NCI-H1417 (cell line): Measurements from ENCODE around the gene DLG2.

Experiments used
- DNase-seq, 3 experiments: peaks; one replicate each; lab custom pipeline; 2025; lab: John Stamatoyannopoulos, UW

DLG2 gene

DNA sequence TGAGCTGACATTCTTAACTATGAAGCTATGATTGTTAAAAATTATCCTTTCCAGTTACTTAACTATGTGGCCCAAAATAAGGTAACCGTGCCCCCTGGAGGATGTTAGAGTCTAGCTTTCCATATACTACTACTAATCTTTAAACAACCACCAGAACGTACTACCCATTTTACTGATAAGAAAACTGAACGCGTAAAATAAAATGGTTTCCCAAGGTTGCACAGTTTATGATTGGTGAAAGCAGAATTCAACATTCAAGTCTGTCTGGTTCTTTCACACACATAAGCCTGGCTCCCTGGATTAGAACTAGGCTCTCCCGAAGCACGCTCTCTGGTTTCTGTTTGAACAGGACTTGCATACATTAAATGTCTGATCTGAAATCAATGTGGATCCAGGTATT, 1903.1 kb downstream of the DLG2 start:
- DNase-seq, result peak; percentile 46 to 80 (median 60)

DNA sequence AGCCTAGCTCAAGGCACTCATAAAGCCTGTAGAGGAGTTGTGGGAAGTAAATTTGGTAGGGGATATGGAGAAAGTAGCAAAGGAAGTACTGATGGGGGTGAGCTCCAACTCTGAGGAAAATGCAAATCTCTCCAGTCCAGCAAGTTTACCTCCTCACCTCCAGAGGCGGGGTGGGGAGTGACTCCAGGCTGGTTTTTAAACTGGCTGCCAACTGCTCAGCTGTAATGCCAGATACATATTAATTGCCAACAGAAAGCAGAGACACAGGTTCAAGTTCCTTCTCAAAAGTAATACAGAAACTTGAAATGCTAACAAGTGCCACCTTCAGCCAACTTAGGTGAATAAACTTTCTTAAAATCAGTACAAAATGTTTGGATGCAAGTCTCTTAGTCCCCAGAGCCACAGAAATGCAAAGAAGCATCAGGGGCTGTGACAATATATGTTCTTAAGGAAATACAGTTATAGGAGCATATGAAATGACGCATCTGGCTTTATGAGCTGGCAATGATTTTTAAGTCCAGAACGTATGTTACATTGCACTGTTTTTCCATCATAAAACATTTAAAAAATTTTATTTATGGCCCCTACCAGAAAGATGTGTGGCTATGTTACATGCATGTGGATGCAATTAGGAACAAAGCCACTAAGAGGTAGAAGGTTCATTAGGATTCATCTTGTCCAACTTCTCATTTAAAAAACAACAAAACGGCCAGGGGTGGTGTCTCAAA, 1904.6 kb downstream of the DLG2 start:
- DNase-seq, result no peak

DNA sequence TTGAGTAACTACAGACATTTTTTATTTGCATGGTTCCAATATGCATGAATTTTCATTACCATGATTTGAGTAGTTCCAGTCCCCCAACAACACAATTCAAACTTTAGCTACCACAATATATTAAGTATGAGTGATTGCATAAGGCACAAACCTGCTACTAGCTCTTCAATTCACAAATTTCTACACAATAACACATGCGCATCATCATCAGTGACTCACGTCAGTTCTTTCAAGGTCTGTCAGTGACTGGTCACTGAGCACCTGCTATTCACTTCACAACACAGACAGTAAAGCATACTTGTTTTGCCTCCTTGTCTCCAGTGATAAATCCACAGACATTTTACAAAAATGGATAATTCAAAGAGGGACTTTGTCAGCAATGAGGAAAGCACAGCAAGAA, 1905.9 kb downstream of the DLG2 start:
- DNase-seq, result no peak

DNA sequence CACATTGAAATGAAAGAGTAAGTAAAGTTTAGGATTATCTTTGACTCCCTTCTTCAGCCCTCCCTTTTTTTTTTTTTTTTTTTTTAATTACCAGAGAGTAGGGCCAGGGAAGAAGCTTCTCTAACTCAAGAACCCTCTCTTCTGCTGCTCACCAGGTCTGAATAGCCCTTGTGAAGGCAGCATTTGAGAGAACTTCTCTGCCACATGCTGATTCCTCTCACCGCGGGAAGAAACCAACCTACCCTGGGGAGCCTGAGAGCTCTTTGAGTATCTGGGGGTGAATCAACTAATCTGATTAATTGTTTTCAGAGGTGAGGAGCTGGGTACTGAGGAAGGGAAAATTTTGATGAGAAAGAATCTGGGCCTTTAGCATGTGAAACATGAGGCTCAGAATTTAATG, 1906.5 kb downstream of the DLG2 start:
- peak in 1 of 3 experiments; percentile 82 for DNase-seq

GRCh38 chr11:83717537-83717936, 1909.6 kb downstream of the DLG2 start:
- peak in 1 of 3 experiments; percentile 54 for DNase-seq

- no peak for DNase-seq
These were observed 1911.1 kb downstream of the DLG2 start for GRCh38 chr11:83715927-83716535.

- no peak for DNase-seq
These were observed 1913.4 kb downstream of the DLG2 start for GRCh38 chr11:83713708-83714107.

DNA sequence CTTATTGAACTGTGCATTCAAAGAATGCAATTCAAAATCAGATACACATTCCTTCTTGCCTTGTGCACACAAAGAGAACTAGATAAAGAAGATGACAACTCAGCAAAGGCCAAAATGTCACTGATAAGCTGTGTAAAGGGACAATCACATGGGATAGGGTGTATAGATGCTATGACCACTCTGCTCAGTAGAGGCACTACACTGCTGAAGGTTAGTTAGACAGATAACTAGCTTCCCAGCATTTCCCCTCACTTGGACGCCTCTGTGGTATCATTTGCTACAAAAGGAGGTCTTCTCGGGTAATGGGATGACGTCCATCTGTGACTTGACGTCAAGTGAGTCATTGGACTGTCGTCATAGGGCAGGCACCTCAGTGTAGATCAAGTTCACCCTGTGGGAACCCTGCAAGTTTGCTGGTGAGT, 1916.0 kb downstream of the DLG2 start:
- no peak for DNase-seq

DNA sequence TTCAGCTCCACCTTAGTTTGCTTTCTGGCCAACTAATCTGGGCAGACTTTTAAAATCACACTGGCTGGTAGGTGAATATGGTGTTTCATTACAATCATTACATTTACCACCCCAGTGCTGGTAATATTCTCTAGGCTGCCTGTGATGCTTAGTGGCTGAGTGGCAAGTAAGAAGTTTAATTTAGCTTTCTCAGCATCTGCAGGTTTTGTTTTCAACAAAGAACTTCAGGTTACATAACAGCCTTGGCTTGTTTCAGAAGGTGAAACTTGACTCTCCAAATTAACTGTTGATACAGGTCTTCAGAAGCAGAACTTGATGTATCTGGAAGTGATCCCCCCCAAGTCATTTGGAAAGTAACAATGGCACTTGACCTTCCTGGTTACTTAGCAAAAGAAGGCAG, 1917.7 kb downstream of the DLG2 start:
- DNase-seq, result no peak

- DNase-seq, result peak in 1 of 3 experiments; percentile 33
These were observed 1920.6 kb downstream of the DLG2 start for GRCh38 chr11:83706566-83706965.

DNA sequence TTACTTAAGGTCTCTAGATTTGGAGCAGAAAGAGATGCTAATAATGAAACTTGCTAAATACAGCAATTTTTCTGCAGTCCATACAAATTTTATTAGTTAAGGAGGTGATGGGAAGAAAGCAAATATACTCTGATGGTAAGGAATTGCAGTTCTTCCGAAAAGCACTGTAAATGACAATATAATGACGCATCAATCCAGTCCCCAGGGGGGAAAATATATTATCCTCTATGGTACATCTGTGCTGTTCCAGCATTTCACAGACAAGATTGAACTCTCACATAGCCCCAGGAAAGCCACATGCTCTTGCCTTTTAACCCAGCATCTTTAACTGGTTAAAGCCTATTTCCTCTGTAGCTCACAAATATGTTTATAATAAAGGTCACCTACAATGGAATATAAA, 1924.3 kb downstream of the DLG2 start:
- no peak for DNase-seq

DNA sequence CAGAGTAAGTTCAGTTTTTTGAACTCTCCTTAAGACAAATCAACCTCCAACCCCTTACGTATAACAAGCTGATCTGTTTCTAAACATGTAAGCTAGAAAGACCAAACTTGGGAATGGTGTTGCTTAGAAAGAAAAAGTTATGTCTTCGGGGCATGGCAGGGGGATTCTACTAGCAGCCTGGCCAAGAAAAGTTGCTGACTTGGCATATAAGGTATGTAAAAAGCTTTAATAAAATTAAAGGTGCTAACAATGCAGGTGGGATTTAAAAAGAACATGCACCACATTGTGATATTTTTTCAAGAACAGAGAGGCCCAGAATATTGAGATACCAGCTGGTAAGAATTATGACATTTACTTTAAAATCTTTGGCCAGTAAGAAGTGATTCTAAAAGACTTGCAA, 1929.6 kb downstream of the DLG2 start:
- no peak for DNase-seq

DNA sequence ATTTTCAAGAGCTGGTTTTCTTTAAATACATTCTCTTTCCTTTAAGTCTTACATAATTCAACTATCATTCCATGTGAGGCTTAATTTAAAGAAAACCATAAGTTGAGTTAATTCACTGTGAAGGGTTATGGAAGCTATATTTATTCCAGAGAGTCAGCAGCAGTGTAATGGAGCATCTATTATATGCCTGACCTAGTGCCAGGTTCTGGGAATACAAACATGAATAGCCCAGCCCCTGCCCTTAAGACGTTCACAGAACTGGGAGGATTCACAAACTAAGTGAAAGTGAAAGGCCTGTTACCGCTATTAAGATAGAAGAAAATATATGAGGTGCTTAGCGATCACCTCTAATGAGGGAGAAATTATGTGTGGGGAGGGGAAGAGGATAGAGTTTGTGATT, 1932.1 kb downstream of the DLG2 start:
- no peak for DNase-seq

DNA sequence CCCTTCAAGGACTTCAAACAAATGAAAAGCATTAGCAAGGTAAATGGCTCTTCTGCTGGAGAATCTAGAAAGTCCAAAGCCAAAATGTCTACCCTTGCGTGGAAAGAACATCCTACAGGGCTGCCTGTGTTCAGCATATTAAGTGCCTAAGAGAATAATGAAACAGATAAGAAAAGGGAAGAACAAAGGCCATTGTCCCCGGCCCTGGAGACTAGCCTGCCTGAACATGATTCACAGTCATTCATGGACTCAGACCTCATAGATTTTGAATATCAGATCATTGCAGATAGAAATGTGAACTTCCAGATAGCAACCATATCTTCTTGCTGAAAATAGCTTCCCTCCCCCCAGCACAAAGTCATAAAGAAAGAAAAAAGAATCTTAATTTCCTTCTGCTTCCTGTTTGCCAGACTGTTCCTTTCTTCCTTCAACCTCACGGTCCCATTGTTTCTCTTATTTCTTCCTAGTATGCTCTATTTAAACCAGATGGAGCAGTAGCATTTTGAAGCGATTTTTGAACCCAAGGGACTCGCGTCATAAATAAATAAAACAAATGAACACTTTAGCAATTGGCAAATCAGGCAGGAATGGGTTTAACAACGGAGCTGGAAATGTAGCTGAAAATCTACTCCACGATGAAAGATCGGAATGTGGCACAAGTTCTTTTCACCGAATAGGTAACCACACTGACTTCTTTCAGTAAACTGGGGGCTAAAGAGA, 1932.8 kb downstream of the DLG2 start:
- DNase-seq, result no peak

GRCh38 chr11:83693306-83693992, 1933.7 kb downstream of the DLG2 start:
- no peak for DNase-seq

GRCh38 chr11:83692675-83693074, 1934.5 kb downstream of the DLG2 start:
- no peak for DNase-seq

- no peak for DNase-seq
These were observed 1935.6 kb downstream of the DLG2 start for GRCh38 chr11:83691451-83691950.

DNA sequence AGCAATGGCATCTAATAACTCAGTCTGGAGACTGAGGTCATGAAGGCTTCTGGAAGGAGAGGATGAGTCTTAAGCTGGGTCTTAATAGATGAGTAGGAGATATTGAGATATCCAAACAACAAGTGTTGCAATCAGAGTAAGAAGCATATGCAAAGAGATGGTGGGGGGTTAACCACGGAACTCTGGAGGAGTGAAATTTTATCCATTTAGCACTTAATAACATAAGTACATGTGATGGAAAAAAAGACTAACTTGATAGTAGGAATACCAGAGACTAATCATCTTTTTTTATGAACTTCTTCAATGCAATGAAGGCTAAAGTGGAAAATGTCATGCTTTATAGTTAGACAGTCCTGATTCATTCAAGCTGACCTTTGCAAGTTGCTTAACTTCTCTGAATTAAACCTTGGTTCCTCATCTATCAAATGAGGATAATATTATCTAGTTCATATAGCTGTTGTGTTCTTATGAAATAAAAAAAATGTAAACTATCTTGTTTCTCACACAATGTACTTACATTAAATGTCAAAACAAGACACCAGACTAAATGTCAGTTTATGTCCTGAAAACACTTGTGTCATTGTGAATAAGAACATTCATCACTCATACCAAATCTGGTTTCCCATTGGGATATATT, 1937.9 kb downstream of the DLG2 start:
- no peak for DNase-seq

DNA sequence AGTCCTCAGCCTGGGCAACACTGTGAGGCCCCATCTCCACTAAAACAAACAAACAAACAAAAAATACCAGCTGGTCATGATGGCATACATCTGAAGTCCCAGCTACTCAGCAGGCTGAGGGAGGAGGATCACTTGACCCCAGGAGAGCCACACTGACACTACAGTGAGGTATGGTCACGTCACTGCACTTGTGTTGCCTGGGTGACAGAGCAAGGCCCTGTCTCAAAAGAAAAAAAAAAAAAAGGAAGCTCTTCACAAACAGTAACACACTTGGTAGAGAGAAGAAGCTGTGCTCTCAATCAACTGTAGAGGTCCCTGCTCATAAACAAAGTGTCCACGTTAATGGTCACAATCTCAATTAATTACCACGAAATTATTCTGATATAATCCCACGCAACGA, 1939.4 kb downstream of the DLG2 start:
- DNase-seq, result peak in 2 of 3 experiments; percentile 60 to 74

DNA sequence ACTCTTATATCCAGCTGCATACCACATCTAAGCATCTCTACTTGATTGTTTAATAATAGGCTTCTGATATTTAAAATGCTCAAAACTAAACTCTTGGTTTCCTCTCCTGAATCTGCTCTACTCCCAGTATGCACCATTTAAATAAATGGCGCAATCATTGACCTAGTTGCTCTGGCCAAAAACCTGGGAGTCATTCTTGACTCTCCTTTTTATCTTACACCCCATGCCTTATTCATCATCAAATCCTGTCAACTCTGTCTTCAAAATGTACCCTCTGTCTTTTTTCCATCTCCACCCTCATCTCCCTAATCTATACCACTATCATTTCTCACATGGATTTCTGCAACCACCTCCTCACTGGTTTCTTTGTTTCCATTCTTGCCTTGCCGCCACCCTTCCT, 1941.4 kb downstream of the DLG2 start:
- DNase-seq, result no peak

GRCh38 chr11:83684071-83684470, 1943.1 kb downstream of the DLG2 start:
- no peak for DNase-seq

DNA sequence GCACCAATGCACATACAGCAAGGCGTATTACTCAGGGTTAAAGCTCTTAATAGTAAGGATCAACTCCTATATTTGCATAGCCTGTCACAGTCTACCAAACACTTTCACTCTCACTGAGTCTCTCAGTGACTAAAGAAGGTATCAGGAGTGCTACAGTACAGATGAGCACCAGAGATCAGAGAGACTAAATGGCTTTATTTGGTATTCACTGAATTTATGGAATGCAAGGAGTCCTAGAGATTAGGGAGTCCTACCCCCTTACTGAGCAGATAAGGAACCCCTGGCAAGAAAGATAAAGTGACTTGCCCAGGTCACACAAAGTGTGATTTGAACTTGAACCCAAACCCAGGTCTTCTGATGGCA, 1944.6 kb downstream of the DLG2 start:
- peak in 1 of 3 experiments; percentile 61 for DNase-seq
